T-helper 1 cell (primary cell): ENCODE measurements around the gene CLDN7.

Source experiments
- DNase-seq, 5 donors: peaks; one replicate each; pipeline ENCODE4 v3.0.0-alpha.2; 2012 to 2020
- total RNA-seq, 4 donors: gene quantifications; one replicate each; lab custom pipeline; 2026; lab: John Stamatoyannopoulos, UW

Gene CLDN7
- 0.30 to 1.3 (median 0.41) reads per million in 4 donors for total RNA-seq

- no peak for DNase-seq
These were observed at the start of gene CLDN7 for GRCh38 chr17:7262192-7262934. Gene CLDN7 (minus strand): TSS chr17:7262478. CDS start chr17:7262043, 435 bp downstream.

GRCh38 chr17:7311110-7311705 is 48.9 kb upstream of the CLDN7 start:
- DNase-seq: no peak

- DNase-seq: no peak
These were observed 47.4 kb upstream of the CLDN7 start for GRCh38 chr17:7309628-7310027.

GRCh38 chr17:7308625-7309433 is 46.6 kb upstream of the CLDN7 start:
- DNase-seq: peak; percentile 82 to 88 (median 87)

GRCh38 chr17:7307686-7308624 is 45.7 kb upstream of the CLDN7 start:
- peak; percentile 38 to 67 (median 53) for DNase-seq

- DNase-seq: peak; percentile 100
These were observed 44.8 kb upstream of the CLDN7 start, which contains the start of gene EIF5A for GRCh38 chr17:7306911-7307685. Gene EIF5A (plus strand): TSS chr17:7307628. CDS start chr17:7309636, 2,008 bp downstream.

- no peak for DNase-seq
These were observed 41.9 kb upstream of the CLDN7 start for GRCh38 chr17:7304179-7304578.

- peak; percentile 49 to 69 (median 50) for DNase-seq
These were observed 34.0 kb upstream of the CLDN7 start for GRCh38 chr17:7296189-7296861.

GRCh38 chr17:7295230-7296180 is 33.2 kb upstream of the CLDN7 start:
- DNase-seq: no peak

GRCh38 chr17:7294614-7295153 is 32.4 kb upstream of the CLDN7 start, which contains the start of gene YBX2:
Gene YBX2 (minus strand): TSS chr17:7294639. CDS start chr17:7294500, 139 bp downstream.
- peak; percentile 58 to 90 (median 68) for DNase-seq

GRCh38 chr17:7293816-7294613 is 31.7 kb upstream of the CLDN7 start:
- peak in 1 of 5 donors; percentile 20 for DNase-seq

- no peak for DNase-seq
These were observed 30.9 kb upstream of the CLDN7 start for GRCh38 chr17:7293159-7293558.

- DNase-seq: no peak
These were observed 30.5 kb upstream of the CLDN7 start for GRCh38 chr17:7292729-7293128.

- DNase-seq: no peak
These were observed 29.9 kb upstream of the CLDN7 start for GRCh38 chr17:7292194-7292593.

- no peak for DNase-seq
These were observed 28.4 kb upstream of the CLDN7 start for GRCh38 chr17:7290685-7291084.

- DNase-seq: no peak
These were observed 27.9 kb upstream of the CLDN7 start for GRCh38 chr17:7290166-7290565.

GRCh38 chr17:7289256-7290032 is 27.2 kb upstream of the CLDN7 start:
- DNase-seq: no peak
